ENCODE measurements around the gene TULP4.

DNA sequence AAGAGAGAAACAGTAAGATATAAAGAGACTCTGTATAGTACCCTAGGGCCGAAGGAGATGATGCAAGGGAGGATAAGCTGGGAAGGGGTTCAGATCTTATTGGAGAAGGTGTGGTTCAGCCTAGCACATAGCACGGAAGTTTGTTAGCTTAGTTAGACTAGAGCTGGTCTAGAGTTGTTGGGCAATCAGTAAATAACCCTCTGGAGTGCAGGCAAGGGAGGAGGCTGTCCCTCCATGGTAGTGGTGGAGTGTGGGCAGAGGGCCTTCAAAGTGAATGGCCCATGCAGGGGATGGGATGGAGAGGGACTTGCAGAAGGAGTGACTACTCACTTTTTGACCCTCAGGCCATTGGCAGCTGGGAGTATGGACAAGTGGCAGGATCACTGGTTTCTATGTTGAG, 20.0 kb downstream of the TULP4 start:
- no peak for TF ChIP-seq POLR2AphosphoS5 (IDR thresholded peaks at IDR 0.05; ENCODE audit: borderline replicate concordance, low read depth, low read length)
- no peak for TF ChIP-seq EZH2 (IDR thresholded peaks at IDR 0.05)
- TF ChIP-seq FOXP2 (optimal IDR thresholded peaks at IDR 0.05; ENCODE audit: control extremely low read depth, extremely low read length, insufficient read depth) = no peak

Measured in SK-N-MC (cell line).